Fibroblast of skin of right quadriceps (primary cell): Measurements from ENCODE around the gene RASL11B.

Source experiments
- DNase-seq: peaks from one replicate; pipeline ENCODE4 v3.0.0-alpha.2; 2013

The RASL11B gene

GRCh38 chr4:52876069-52876468, 14.0 kb downstream of the RASL11B start:
- no peak for DNase-seq

GRCh38 chr4:52877036-52877435, 14.9 kb downstream of the RASL11B start:
- DNase-seq, result no peak

- DNase-seq, result no peak
Observed at GRCh38 chr4:52877694-52878093, 15.6 kb downstream of the RASL11B start.

- DNase-seq, result no peak
Observed at GRCh38 chr4:52879471-52879870, 17.4 kb downstream of the RASL11B start.

- no peak for DNase-seq
Observed at GRCh38 chr4:52880994-52881393, 18.9 kb downstream of the RASL11B start.

- no peak for DNase-seq
Observed at GRCh38 chr4:52883183-52883621, 21.1 kb downstream of the RASL11B start.

- DNase-seq, result no peak
Observed at GRCh38 chr4:52883707-52884669, 21.9 kb downstream of the RASL11B start.

GRCh38 chr4:52884994-52885393, 22.9 kb downstream of the RASL11B start:
- no peak for DNase-seq

- no peak for DNase-seq
Observed at GRCh38 chr4:52889354-52889753, 27.2 kb downstream of the RASL11B start.

- DNase-seq, result no peak
Observed at GRCh38 chr4:52889778-52890520, 27.8 kb downstream of the RASL11B start.

GRCh38 chr4:52890521-52890791, 28.3 kb downstream of the RASL11B start:
- no peak for DNase-seq

- DNase-seq, result no peak
Observed at GRCh38 chr4:52891743-52892142, 29.6 kb downstream of the RASL11B start.

GRCh38 chr4:52892880-52893279, 30.8 kb downstream of the RASL11B start:
- DNase-seq, result no peak

- DNase-seq, result peak; percentile 48
Observed at GRCh38 chr4:52894443-52894842, 32.3 kb downstream of the RASL11B start.

- no peak for DNase-seq
Observed at GRCh38 chr4:52903273-52903672, 41.2 kb downstream of the RASL11B start.

GRCh38 chr4:52904421-52904820, 42.3 kb downstream of the RASL11B start:
- DNase-seq, result no peak

- no peak for DNase-seq
Observed at GRCh38 chr4:52907510-52907909, 45.4 kb downstream of the RASL11B start.

- no peak for DNase-seq
Observed at GRCh38 chr4:52910115-52910514, 48.0 kb downstream of the RASL11B start.

- DNase-seq, result peak; percentile 55
Observed at GRCh38 chr4:52911684-52912294, 49.7 kb downstream of the RASL11B start.

- peak; percentile 59 for DNase-seq
Observed at GRCh38 chr4:52912608-52913007, 50.5 kb downstream of the RASL11B start.

GRCh38 chr4:52914051-52914605, 52.0 kb downstream of the RASL11B start:
- peak; percentile 59 for DNase-seq

- DNase-seq, result no peak
Observed at GRCh38 chr4:52915191-52915590, 53.1 kb downstream of the RASL11B start.

GRCh38 chr4:52915730-52916300, 53.7 kb downstream of the RASL11B start:
- no peak for DNase-seq
